GM10266 (cell line): ENCODE results near the gene RFXANK.
"Not testable (repeated sequence)": the region's sequence is repeated elsewhere in the genome, so short reads cannot be mapped to it uniquely, and the experiment has no call there.

Source experiments
- DNase-seq: peaks from one replicate; pipeline ENCODE4 v3.0.0; 2012; ENCODE audit errors: extremely low spot score
- TF ChIP-seq, protein P1 (sequence below): IDR thresholded peaks from 2 replicates; pipeline ENCODE4 v1.5.1; 2012; ENCODE audit warnings: mild to moderate bottlenecking, low read depth; ENCODE audit not compliant: control insufficient read depth, insufficient read depth; ENCODE audit errors: missing control alignments

The RFXANK gene

DNA sequence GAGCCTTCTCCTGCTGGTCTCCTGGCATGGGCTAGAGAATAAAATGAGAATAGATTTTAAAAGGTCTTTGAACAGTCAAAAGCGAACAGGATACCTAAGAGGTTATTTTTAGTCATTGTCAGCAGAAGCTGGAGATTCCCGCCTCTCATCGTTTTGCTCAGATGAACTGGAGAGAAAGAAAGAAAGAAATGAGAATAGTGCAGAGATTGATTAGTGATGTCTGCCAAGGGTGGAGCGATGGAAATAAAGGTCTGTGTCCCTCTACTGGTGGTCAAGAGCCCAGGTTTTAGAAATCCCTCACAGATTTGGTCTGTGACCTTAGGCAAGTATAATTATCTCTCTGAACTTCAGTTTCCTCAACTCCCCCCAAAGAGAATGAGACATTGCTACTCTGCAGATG, 25.0 kb downstream of the RFXANK start:
- DNase-seq: no peak
- TF ChIP-seq, protein P1, sequence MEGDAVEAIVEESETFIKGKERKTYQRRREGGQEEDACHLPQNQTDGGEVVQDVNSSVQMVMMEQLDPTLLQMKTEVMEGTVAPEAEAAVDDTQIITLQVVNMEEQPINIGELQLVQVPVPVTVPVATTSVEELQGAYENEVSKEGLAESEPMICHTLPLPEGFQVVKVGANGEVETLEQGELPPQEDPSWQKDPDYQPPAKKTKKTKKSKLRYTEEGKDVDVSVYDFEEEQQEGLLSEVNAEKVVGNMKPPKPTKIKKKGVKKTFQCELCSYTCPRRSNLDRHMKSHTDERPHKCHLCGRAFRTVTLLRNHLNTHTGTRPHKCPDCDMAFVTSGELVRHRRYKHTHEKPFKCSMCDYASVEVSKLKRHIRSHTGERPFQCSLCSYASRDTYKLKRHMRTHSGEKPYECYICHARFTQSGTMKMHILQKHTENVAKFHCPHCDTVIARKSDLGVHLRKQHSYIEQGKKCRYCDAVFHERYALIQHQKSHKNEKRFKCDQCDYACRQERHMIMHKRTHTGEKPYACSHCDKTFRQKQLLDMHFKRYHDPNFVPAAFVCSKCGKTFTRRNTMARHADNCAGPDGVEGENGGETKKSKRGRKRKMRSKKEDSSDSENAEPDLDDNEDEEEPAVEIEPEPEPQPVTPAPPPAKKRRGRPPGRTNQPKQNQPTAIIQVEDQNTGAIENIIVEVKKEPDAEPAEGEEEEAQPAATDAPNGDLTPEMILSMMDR: no peak

DNA sequence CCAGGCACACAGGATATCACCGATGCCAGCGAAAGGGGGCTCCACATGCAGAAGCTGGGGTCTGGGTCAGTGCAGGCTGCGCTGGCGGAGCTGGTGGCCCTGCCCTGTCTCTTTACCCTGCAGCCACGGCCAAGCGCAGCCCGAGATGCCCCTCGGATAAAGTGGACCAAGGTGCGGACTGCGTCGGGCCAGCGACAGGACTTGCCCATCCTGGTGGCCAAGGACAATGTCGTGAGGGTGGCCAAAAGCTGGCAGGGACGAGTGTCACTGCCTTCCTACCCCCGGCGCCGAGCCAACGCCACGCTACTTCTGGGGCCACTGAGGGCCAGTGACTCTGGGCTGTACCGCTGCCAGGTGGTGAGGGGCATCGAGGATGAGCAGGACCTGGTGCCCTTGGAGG, 26.9 kb downstream of the RFXANK start:
- TF ChIP-seq, protein P1: no peak
- DNase-seq: no peak

DNA sequence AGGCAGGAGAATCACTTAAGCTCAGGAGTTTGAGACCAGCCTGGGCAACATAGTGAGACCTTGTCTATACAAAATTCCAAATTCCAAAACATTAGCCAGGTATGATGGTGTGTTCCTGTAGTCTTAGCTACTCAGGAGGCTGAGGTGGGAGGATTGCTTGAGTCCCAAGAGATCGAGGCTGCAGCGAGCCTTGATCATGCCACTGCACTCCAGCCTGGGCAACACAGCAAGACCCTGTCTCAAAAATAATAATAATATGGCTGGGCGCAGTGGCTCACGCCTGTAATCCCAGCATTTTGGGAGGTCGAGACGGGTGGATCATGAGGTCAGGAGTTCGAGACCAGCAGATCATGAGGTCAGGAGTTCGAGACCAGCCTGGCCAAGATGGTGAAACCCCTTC, 28.9 kb downstream of the RFXANK start:
- not testable (repeated sequence) for DNase-seq

DNA sequence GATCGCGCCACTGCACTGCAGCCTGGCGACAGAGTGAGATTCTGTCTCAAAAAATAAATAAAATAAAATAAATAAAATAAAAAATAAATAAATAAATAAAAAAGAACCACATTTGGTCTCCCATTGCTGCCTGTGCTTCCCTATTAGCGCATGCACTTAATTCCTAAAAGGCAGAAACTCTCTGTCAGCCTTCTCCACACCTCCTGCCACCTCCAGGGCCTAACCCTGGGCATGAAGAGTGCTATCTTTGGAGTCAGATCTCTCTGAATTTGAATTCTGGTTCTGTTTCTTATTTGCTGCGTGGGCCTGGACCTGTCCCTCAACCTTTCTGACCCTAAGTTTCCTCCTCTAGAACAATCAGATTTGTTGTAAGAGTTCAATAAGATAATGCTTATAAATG, 31.0 kb downstream of the RFXANK start:
- DNase-seq: no peak
- TF ChIP-seq, protein P1: no peak

DNA sequence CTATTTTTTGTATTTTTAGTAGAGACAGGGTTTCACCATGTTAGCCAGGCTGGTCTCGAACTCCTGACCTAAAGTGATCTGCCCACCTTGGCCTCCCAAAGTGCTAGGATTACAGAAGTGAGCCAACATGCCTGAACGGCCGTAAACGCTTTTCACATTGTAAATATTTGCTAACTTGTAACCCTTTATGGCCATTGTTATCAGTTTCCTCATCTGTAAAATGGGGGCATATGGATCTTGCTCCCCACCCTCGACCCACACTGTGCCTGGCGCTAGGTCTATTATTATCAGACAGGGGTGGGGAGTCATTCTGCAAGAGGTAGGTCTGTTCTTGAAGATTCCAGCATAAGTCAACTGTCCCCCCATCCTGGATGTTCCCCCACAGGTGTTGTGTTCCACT, 31.6 kb downstream of the RFXANK start:
- TF ChIP-seq, protein P1: no peak
- no peak for DNase-seq

DNA sequence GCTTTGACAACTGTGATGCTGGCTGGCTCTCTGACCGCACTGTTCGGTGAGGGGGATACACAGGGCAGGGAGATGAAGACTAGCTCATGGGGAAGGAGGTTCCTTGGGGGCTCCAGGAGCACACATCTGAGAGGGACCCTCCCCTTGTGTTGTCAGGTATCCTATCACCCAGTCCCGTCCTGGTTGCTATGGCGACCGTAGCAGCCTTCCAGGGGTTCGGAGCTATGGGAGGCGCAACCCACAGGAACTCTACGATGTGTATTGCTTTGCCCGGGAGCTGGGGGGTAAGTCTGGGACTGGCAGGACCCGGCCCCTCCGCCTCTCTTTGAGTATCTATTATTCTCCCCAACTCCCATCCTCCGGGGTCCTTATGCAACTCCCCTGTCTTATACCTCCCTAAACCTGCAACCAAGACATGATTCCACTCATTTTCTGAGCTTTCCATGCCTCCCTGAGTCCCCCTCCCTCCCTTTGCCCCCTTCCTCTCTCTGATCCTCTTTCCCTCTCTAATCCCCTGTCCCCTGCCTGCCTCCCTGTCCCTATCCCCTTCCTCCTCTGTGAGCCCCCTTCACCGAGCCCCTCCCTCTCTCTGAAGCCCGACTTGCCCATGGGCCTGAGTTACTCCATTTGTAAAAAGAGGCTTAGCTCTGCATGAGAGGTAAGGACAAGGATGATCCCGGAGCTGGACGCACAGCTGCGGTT, 32.2 kb downstream of the RFXANK start:
- TF ChIP-seq, protein P1: no peak

DNA sequence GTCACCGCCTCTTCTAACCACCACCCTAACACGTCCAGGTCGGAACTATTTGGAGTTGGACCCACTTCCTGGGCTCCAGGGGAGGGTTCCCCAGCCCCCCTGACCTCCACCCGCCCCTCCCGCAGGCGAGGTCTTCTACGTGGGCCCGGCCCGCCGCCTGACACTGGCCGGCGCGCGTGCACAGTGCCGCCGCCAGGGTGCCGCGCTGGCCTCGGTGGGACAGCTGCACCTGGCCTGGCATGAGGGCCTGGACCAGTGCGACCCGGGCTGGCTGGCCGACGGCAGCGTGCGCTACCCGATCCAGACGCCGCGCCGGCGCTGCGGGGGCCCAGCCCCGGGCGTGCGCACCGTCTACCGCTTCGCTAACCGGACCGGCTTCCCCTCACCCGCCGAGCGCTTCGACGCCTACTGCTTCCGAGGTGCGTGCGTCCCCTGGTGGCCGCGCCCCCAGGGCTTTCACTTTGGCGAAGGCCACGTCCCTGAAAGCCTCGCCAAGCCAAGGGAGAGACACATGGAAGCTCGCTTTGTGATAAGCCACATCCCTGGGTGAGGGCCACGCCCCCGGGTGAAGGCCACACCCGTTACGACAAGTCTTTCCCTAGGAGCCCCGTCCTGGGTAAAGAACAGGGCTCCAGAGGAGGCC, 32.9 kb downstream of the RFXANK start:
- peak; percentile 92 for DNase-seq
- TF ChIP-seq, protein P1: peak; percentile 75

More for the DNA sequence above, 32.2 kb downstream of the RFXANK start:
- no peak for DNase-seq
